Right atrium auricular region (tissue), 2 donors: ENCODE results near the gene ANXA3. TPM values are rescaled to one million over a fixed set of nuclear protein-coding genes. Genes with fewer than 3 reads are reported as not detected.

Source experiments
- DNase-seq: peaks from one replicate; pipeline ENCODE4 v3.0.0-alpha.2; 2019; ENCODE audit warnings: low spot score
- H3K27ac ChIP-seq, 2 donors: fragments of 200-600 bp; sonication (generic); 1 replicate in 1 of 2; 2 replicates in 1 of 2; pipeline ENCODE4 v1.5.1; 2016 to 2019
- H3K27me3 ChIP-seq, 2 donors: fragments of 200-600 bp; sonication (generic); one replicate each; pipeline versions ENCODE4 v1.5.1 to v1.6.0; 2017 to 2019
- H3K36me3 ChIP-seq: fragments of 200-600 bp; sonication (generic); one replicate; pipeline ENCODE4 v1.5.1; 2016
- H3K4me1 ChIP-seq, 2 donors: fragments of 200-600 bp; sonication (generic); one replicate each; pipeline versions ENCODE4 v1.5.1 to v1.6.0; 2017 to 2019
- H3K4me3 ChIP-seq, 2 donors: fragments of 200-600 bp; sonication (generic); 1 replicate in 1 of 2; 2 replicates in 1 of 2; pipeline ENCODE4 v1.5.1; 2017 to 2019; ENCODE audit warnings: mild to moderate bottlenecking in 1 of 2, moderate library complexity in 1 of 2
- H3K9me3 ChIP-seq, 2 donors: fragments of 200-600 bp; sonication (generic); one replicate each; pipeline ENCODE4 v1.5.1; 2019
- total RNA-seq, 2 donors: library from RNA; depleted of rRNA; stranded (reverse); fragments of >200 nt; gene quantifications; one replicate each; pipeline ENCODE4 v1.1.0, GENCODE V29; 2016
- TF ChIP-seq, protein P1 (sequence below), 2 donors: fragments of 200-600 bp; sonication (generic); IDR thresholded peaks; one replicate each; pipeline ENCODE4 v1.5.1; 2019; ENCODE audit warnings: antibody characterized with exemption in 2 of 2

ANXA3 gene
- total RNA-seq, 2 donors from 2014 or later = 39.4 to 54.0 TPM

DNA sequence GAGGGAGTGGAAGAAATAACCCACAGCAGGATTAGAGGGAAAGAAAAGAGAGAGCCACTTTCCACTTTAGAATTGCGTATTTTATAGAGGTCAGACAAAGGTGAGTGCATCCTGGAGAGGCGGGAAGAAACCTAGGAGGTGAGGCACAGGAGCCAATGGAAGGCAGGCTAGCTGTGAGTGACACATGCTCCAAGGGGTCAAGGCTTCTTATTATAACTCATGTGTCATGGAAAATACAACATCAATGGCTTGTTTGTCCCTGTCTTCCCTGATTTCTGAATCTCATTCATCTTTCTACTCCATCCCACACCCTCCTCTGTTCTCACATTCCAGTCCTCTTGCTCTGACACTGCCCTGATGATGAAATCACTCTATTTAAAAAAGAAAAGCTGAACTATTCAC, 14.4 kb downstream of the ANXA3 start:
- TF ChIP-seq, protein P1, sequence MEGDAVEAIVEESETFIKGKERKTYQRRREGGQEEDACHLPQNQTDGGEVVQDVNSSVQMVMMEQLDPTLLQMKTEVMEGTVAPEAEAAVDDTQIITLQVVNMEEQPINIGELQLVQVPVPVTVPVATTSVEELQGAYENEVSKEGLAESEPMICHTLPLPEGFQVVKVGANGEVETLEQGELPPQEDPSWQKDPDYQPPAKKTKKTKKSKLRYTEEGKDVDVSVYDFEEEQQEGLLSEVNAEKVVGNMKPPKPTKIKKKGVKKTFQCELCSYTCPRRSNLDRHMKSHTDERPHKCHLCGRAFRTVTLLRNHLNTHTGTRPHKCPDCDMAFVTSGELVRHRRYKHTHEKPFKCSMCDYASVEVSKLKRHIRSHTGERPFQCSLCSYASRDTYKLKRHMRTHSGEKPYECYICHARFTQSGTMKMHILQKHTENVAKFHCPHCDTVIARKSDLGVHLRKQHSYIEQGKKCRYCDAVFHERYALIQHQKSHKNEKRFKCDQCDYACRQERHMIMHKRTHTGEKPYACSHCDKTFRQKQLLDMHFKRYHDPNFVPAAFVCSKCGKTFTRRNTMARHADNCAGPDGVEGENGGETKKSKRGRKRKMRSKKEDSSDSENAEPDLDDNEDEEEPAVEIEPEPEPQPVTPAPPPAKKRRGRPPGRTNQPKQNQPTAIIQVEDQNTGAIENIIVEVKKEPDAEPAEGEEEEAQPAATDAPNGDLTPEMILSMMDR (IDR thresholded peaks at IDR 0.05) = no peak
- no peak for DNase-seq
- H3K36me3 ChIP-seq = no peaks in the 10 kb centered on the region
- H3K9me3 ChIP-seq = no peaks in the 10 kb centered on the region
- peaks cover 0 to 45% of the 10 kb centered on the region in 2 donors for H3K4me1 ChIP-seq
- H3K4me3 ChIP-seq = no peak overlapping the region
- H3K27me3 ChIP-seq = no peaks in the 10 kb centered on the region
- H3K27ac ChIP-seq = no peak overlapping the region

DNA sequence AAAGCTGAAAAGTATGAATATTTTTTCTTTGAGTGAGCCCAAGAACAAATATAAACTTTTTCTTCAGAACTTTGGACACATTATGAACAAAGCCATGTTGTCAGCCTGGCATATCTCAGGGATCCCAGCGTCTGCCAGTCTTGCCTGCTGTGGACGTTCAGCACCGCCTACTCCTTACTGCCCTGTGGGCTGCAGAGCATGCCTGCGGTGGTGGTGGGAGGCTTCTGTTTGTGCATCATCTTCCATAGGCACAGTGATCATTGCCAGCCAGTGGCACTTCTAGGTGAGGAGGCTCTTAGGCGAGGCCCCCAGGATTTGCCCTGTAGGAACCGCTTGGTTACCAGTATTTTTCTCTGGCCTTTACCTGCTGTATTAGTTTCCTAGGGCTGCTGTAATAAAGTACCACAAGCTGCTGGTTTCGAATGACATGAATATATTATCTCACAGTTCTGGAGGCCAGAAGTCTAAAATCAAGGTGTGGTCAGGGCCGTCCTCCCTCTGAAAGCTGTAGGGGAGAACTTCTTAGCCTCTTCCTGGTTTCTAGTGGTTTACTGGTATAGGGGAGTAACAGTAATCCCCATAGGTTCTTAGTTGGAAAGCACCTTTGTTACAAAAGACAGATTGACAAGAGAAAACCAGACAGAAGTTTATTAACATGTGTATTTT, 15.4 kb downstream of the ANXA3 start:
- H3K27ac ChIP-seq = peak overlapping the region; percentile 19 to 28
- peaks cover 0 to 36% of the 10 kb centered on the region in 2 donors for H3K4me1 ChIP-seq
- H3K36me3 ChIP-seq = no peaks in the 10 kb centered on the region
- H3K27me3 ChIP-seq = no peaks in the 10 kb centered on the region
- no peak overlapping the region for H3K4me3 ChIP-seq
- DNase-seq = no peak
- TF ChIP-seq, protein P1 (IDR thresholded peaks at IDR 0.05) = no peak
- no peaks in the 10 kb centered on the region for H3K9me3 ChIP-seq

DNA sequence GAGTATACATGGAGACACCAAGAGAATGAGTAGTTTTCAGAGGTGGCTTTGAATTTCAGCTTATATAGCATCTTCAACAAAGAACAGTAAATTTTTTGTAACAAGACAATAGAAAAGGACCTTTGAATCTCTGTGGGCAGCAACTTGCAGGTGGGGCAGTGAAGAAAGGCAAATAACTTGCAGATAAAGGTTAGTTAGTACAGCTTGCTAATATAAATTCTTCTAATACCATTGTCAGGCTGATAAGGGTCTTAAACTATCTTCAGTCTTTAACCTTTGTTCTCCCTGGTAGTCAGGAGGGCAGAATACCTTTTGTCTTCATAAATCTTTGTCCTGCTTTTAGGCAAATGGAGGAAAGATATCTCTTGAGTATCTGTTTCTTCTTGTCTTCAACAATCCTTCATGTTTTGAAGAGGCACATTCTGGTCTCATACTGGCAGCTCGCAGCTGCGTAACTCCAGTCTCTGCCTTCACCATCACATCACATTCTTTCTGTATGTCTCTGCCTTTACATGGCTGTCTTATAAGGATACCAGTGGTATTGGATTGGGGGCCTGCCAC, 16.0 kb downstream of the ANXA3 start:
- TF ChIP-seq, protein P1 (IDR thresholded peaks at IDR 0.05) = no peak
- Histone ChIP-seq H3K27me3 (no peaks in the 10 kb centered on the region), H3K4me1 (peaks cover 0 to 35% of the 10 kb centered on the region in 2 donors), H3K27ac (peak overlapping the region; percentile 19 to 28), H3K4me3 (no peak overlapping the region), H3K9me3 (no peaks in the 10 kb centered on the region), H3K36me3 (no peaks in the 10 kb centered on the region)
- no peak for DNase-seq

DNA sequence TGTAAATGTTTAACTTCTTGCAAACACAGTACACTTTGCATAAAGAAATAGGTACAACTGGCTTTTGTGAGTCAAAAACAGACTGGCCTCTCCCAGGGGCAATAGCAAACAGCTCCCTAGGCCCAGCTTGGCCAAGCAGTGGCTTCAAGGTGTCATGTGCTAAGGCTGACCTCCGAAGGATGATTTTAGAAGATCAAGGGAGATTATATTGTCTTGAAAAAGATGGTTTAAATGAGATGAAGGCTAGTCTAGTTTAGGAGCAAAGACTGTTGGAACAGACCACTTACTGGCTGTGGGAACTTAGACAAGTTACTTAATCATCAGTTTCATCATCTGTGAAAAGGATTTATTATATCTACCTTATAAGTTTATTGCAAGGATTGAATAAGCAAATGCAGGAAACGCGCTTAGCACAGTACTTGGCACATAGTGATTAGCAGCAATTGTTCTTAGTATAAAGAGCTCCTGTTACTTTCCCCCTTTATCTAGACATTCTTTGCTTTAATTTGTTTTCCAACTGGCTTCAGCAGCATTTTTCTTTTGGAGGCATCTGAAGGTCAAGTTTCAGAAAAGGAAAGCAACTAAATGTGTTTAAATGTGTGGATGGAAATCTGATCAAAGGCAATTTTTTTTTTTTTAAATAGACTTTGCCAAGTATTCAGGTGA, 17.2 kb downstream of the ANXA3 start:
- no peak overlapping the region for H3K4me3 ChIP-seq
- peaks cover 0 to 35% of the 10 kb centered on the region in 2 donors for H3K4me1 ChIP-seq

DNA sequence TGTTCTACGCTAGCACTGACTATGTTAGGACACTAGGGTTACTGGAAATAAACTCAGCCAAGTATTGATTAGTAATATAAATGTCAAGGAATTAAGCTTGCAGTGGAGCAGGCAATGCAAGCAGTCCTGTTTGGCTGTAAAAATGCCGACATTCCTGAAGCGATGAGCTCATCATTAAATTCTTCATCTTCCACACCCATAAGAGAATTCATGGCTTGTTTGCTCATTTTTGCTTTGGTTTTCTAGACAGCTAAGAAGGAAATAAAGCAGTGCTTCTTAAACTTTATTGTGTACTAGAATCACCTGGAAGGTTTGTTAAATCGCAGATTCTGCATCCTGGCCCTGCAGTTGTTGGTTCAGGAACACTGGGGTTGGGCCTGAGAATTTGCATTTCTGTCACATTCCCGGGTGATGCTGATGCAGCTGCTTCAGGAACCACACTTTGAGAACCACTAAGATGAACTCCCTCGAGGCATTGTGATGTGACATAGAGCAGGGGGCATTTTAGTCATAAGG, 17.8 kb downstream of the ANXA3 start:
- Histone ChIP-seq H3K4me1 (peaks cover 0 to 35% of the 10 kb centered on the region in 2 donors), H3K27ac (peak overlapping the region; percentile 44 to 60), H3K9me3 (no peaks in the 10 kb centered on the region), H3K4me3 (no peak overlapping the region), H3K36me3 (no peaks in the 10 kb centered on the region), H3K27me3 (no peaks in the 10 kb centered on the region)
- no peak for DNase-seq
- TF ChIP-seq, protein P1 (IDR thresholded peaks at IDR 0.05) = no peak

More for the DNA sequence above, 17.2 kb downstream of the ANXA3 start:
- DNase-seq = no peak
- Histone ChIP-seq H3K27me3 (no peaks in the 10 kb centered on the region), H3K9me3 (no peaks in the 10 kb centered on the region), H3K36me3 (no peaks in the 10 kb centered on the region), H3K27ac (peak overlapping the region; percentile 44 to 60)
- TF ChIP-seq, protein P1 (IDR thresholded peaks at IDR 0.05) = no peak
